22Rv1 (cell line): Measurements from ENCODE around the gene TRIB2.

Source experiments
- CTCF ChIP-seq: fragments of 450-650 bp; IDR thresholded peaks from 2 replicates; pipeline ENCODE4 v1.5.1; 2017; ENCODE audit warnings: mild to moderate bottlenecking
- ZFX ChIP-seq: fragments of 450-650 bp; IDR thresholded peaks from 2 replicates; pipeline ENCODE4 v1.6.1; 2017; ENCODE audit warnings: antibody characterized with exemption, borderline replicate concordance

GRCh38 chr2:12730265-12730664 lies 13.5 kb downstream of the TRIB2 start:
- TF ChIP-seq CTCF (no peak), ZFX (no peak)
